IPS DF 19.7 (cell line): ENCODE results near the gene PRH1.

Experiments used
- DNase-seq: peaks from one replicate; pipeline ENCODE4 v3.0.0-alpha.2; 2013; ENCODE audit warnings: low read depth, low spot score

The PRH1 gene

DNA sequence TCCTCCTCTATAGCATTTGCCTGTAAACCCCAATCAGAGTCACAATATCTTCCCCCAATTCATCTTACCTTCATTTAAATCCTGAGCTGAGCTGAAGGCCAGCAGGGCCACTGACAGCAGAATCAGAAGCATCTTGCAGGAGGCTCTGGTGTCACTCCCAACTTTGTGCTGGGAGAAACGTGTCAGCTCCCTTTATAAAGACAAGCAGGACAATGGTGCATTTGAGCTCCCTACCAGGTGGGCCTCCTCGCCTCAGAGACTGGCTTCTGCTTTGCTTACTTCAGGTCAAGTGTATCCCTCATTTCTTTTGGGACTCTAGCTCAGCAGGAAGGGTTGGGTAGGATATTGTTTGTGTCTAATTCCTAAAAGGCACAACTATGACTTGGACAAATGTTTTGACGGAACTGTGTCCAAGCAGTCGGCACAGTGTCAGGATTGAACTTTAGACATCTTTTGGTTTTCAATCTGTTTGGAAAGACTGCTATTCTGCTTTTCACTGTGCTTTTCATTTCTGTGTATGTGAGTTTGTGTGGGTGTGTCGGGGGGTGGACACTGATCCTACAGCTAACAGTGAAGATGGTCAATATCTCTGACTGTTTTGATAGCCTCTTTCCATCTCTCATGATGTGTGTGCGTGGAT, at the start of gene PRH1:
Gene PRH1 (minus strand): TSS at position 170 of the 640 bp plus-strand sequence. CDS start 38 bp downstream, at position 132.
- no peak for DNase-seq

DNA sequence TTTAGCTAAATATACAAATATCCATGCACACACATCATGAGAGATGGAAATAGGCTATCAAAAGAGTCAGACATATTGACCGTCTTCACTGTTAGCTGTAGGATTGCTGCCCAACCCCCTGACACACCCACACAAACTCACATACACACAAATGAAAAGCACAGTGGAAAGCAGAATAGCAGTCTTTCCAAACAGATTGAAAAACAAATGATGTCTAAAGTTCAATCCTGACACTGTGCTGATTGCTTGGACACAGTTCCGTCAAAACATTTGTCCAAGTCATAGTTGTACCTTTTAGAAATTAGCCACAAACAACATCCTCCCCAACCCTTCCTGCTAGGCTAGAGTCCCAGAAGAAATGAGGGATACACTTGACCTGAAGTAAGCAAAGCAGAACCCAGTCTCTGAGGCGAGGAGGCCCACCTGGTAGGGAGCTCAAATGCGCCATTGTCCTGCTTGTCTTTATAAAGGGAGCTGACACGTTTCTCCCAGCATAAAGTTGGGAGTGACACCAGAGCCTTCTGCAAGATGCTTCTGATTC, 44.8 kb upstream of the PRH1 start, which contains the start of gene PRH2:
Gene PRH2 (plus strand): TSS at position 491 of the 541 bp plus-strand sequence. CDS start 38 bp downstream, at position 529.
- no peak for DNase-seq

GRCh38 chr12:10926269-10926668, 42.2 kb upstream of the PRH1 start:
- DNase-seq, result no peak

DNA sequence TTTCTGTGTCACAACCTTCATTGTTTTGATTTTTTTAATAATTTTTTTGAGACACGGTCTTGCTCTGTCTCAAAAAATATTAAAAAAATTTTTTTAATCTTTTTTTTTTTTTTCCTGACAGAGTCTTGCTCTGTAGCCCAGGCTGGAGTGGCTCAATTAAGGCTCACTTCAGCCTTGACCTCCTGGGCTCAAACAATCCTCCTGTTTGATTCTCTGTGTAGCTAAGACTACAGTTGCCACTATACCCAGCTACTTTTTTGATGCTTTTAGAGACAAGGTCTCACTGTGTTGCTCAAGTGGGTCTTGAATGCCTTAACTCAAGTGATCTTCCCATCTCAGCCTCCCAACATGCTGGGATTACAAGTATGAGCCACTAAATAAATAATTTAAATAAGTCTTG, 35.8 kb upstream of the PRH1 start:
- DNase-seq, result no peak

DNA sequence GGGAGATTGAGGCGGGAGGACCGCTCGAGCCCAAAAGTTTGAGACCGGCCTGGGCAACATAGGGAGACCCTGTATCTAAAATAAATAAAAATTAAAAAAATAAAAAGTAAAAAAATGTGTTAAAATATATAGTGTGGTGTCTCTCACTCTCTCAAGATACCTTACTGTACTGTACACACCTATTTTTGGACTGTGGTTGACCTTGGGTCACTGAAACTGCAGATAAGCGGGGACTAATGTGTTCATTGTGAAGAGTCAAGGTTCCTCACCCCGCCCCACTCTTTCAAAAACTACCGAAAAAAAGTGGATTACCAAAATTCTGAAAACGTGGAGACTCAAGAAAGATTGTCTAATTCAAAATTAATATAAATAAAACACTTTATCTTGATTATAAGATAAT, 26.3 kb upstream of the PRH1 start:
- no peak for DNase-seq

GRCh38 chr12:10909462-10909861, 25.4 kb upstream of the PRH1 start, which contains the start of gene TAS2R13:
TSS of gene TAS2R13 (minus strand) at chr12:10909562. CDS start at chr12:10909298, 264 bp downstream.
- no peak for DNase-seq

GRCh38 chr12:10904686-10905085, 20.6 kb upstream of the PRH1 start:
- no peak for DNase-seq

DNA sequence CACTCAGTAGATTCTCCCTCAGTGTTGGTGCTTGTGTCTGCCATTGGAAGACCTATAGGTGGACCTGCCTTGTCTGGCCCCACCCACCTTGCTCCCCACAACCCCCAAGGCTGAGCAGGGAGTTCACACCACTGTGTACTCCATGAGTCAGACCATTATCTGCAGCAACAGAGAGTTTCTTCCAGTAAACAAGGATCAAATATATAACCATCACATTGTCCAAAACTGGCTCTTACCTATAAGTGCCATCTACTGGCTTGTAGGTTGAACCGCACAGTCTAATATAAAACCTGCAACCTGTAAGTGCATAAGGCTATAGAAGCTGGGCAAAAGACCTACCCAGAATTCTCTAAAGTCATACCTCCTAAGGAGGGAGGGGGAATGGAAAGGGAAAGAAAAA, 17.4 kb upstream of the PRH1 start:
- no peak for DNase-seq

GRCh38 chr12:10900972-10901371, 16.9 kb upstream of the PRH1 start:
- DNase-seq, result no peak

- no peak for DNase-seq
Observed at GRCh38 chr12:10900530-10900929, 16.5 kb upstream of the PRH1 start.

DNA sequence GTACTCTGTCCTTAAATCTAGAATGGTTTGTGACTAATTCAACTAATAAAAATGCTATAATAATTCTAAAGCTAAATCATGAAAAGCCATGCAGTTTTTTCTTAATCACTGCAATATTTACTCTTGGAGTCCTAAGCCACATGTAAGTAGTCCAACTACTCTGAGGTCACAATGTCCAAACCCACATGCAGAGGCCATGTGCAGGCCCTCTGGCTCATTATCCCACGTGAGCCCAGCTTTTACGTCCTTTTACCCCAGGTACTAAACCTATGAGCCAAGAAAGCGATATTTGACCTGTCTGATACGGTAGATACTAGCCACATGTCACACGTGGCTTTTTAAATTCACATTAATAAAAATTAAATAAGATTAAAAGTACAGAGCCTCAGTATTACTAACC, 12.8 kb upstream of the PRH1 start:
- DNase-seq, result no peak

DNA sequence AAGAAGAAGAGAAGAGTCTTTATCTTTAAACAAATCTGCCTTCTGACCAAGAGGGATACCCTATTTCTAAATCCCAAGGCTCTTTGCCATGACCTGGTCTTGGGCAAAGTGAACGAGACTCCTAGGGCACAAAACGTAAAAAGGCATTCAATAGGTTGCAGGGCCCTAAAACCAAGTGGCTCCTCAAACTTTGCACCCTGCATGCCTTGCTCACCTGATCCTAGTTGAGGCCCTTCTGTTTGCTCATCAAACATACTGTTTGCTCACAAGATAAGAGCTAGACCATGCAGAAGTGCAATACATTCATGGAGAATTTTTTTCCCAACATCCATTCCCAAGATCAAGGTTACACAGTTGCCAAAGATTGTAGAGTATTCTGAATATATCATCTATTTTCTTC, 7.9 kb upstream of the PRH1 start:
- no peak for DNase-seq

DNA sequence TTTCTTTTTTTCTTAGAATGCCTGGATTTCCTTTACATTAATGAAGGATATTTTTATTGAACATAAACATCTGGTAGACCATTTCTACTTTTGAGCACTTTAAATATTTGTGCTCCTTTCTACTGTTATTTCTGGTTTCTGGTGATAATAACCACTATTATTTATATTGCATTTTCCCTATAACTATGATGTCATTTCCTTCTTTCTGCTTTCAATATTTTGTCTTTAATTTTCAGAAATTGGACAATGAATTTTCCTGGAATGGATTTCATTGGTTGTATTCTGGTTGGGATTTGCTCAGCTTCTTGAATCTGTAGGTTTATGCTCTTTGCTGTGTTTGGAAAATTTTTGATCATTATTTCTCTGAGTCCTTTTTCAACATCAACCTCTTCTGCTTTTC, 5.2 kb upstream of the PRH1 start:
- DNase-seq, result no peak

DNA sequence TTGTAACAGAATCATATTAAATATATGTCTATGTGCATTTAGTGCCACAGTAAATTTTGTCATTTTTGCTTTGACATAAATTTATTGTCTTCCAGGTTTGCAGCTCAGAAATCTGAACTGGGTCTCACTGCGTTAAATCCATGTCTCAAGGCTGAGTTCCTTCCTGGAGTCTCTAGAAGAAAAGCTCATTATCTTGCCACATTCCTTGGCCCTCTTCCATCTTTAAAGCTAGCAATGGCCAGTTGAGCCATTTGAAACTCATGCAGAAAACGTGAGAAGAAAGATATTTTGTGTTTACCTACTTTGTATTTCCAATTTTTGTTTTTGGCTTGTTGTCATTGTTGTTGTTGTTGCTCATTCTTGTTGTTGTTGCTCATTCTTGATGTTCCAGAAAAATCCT, 10.7 kb downstream of the PRH1 start:
- DNase-seq, result no peak

DNA sequence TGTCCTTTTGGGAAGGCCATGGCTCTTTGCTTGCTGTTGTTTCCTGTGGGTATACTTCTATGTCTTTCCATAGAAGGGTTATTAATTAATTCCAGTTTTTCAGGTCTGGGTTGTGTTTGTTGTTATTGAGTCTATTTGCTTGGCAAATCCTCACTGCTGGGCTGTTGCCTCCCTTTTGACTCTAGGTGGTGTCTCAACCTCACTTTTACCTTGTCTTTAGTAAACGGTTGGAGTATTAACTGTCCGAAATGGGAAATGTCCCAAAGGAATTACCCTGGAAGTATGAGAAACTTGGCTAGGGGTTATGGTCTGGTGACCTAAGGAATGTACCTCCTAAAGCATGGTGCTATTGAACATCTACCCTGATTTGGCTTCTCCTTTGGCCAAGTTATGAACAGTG, 16.7 kb downstream of the PRH1 start:
- DNase-seq, result no peak

DNA sequence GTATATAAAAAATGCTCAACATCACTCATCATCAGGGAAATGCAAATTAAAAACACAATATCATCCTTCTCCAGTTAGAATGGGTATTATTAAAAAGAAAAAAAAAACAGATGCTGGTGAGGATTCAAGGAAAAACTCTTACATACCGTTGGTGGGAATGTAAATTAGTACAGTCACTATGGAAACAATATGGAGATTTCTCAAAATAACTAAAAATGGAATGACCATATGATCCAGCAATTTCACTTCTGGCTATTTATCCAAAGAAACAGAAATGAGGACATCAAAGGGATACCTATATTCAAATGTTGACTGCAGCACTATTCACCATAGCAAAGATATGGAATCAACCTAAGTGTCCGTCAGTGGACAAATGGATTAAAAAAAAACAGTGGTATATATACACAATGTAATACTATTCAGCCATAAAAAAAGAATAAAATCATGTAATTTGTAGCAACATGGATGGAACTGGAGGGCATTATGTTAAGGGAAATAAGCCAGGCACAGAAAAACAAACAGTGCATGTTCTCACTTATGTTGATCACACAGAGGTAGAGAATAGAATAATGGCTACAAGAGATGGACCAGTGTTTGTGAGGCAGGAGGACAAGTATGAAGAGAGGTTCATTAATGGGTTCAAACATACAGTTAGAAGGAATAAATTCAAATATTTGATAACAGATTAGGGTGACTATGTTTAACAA, 20.4 kb downstream of the PRH1 start:
- no peak for DNase-seq

DNA sequence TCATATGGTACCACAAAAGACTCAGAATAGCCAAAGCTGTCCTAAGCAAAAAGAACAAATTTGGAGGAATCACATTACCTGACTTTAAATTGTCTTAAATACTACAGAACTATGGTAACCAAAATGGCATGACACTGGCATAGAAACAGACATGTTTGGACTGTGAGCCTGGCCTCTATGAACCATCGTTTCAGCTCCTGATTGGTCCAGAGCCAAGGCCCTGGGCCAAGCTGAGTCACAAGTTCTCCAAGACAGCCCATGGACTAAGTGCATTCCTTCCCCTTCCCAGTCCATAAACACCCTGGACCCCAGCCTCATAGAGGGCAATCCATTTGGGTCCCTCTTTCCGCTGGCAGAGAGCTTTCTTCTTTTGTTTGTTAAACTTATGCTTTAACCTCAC, 22.7 kb downstream of the PRH1 start:
- DNase-seq, result no peak

DNA sequence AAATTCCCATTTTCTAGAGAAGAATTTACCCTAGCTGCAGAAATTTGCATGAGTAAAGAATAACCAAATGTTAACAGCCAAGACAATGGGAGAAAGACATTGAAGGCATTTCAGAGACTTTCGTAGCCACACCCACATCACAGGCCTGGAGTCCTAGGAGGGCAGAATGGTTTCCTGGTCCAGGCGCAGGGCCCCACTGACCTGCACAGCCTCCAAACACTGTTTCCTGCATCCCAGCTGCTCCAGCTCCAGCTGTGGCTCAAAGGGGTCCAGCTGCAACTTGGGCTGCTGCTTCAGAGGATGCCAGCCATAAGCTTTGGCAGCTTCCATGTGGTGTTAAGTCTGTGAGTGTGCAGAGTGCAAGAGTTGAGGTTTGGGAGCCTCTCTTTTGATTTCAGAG, 28.2 kb downstream of the PRH1 start:
- no peak for DNase-seq

GRCh38 chr12:10853776-10854175, 30.3 kb downstream of the PRH1 start:
- no peak for DNase-seq

DNA sequence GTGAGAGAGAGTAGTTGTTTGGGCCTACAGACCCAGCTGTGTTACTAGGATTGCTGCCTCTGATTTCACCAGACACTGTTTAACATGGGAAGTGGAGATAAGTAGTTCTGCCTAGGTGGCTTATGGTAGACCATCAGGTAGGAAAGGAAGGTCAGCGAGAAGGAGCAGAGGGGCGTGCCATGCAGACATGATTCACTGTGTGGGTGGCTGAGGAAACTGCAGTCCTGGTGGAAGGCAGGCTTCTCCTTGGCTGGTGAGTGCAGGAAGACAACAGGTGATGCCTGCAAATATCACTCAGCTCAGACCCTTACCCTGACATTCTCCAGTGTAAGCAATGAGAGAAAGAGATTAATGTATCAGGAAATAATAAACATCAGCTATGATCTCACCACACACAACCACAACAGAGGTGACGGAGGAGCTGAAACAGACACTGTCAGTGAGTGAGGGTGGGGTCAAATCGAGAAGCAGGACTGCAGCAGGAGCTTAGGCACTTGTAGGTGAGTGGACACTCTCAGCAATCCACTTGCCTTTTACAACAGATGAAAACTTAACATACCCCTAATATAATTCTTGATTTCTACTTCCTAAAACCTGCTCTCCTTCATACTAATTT, 32.7 kb downstream of the PRH1 start:
- no peak for DNase-seq

GRCh38 chr12:10849425-10849878, 34.6 kb downstream of the PRH1 start, which contains the start of gene PRR4:
TSS of gene PRR4 (minus strand) at chr12:10849475. CDS start at chr12:10849437, 38 bp downstream.
- no peak for DNase-seq

DNA sequence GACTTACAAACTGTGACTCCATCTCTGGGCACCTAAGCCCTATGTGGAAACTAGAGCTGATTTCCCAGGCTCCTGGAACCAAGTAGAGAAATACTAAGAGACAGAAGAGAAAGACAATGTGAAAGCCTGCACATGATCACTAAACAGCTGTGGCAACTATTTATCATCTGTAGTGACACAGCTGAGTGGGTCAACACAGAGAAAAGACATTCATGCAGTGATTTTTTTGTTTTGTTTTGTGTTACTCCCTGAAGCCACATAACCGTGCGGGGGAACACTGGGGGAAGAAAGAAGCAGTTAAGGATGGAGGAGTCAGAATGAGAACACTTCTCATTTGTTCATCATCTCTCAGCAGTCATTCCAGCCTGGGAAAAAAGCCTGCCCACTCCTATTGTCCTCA, 36.3 kb downstream of the PRH1 start:
- DNase-seq, result no peak
